Adrenal gland (tissue), 5 donors: ENCODE results near the gene DMXL1.

ENCODE experiments used
- POLR2A ChIP-seq, 2 donors: fragments of 450-650 bp; IDR thresholded peaks; one replicate each; pipeline ENCODE4 v1.6.1; 2017; ENCODE audit warnings: antibody characterized with exemption in 2 of 2, mild to moderate bottlenecking in 2 of 2, moderate library complexity in 1 of 2
- TF ChIP-seq, protein P1 (sequence below), 6 experiments: fragments of 450-650 bp in 4 of 6; fragments of 200-600 bp in 2 of 6; sonication (generic) in 1 of 6; IDR thresholded peaks; 1 replicate in 5 of 6; 2 replicates in 1 of 6; pipeline versions ENCODE4 v1.5.1 to v1.8.0; 2016 to 2021; ENCODE audit warnings: antibody characterized with exemption in 6 of 6, mild to moderate bottlenecking in 2 of 6, moderate library complexity in 1 of 6
- donor health status: DM: no; HTN: no; CAD: no.

DNA sequence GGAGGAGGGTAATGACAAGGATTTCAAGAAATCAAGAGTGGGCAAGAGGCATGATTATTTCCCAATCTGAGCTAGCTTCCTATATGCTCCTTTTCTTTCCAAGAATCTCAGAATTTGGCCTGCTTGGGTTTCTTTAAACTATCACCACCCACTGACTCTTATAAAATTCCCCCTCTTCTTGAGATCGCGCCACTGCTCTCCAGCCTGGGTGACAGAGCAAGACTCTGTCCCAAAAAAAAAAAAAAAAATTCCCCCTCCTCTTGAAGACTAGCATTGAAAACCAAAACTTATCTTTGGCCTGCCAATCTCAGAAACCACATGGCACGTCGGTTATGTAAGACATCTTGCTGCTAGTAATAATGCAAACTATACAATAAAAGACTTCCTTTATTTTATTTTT is 3.4 kb upstream of the DMXL1 start:
- TF ChIP-seq, protein P1, sequence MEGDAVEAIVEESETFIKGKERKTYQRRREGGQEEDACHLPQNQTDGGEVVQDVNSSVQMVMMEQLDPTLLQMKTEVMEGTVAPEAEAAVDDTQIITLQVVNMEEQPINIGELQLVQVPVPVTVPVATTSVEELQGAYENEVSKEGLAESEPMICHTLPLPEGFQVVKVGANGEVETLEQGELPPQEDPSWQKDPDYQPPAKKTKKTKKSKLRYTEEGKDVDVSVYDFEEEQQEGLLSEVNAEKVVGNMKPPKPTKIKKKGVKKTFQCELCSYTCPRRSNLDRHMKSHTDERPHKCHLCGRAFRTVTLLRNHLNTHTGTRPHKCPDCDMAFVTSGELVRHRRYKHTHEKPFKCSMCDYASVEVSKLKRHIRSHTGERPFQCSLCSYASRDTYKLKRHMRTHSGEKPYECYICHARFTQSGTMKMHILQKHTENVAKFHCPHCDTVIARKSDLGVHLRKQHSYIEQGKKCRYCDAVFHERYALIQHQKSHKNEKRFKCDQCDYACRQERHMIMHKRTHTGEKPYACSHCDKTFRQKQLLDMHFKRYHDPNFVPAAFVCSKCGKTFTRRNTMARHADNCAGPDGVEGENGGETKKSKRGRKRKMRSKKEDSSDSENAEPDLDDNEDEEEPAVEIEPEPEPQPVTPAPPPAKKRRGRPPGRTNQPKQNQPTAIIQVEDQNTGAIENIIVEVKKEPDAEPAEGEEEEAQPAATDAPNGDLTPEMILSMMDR (IDR thresholded peaks at IDR 0.05): no peak
- TF ChIP-seq POLR2A (IDR thresholded peaks at IDR 0.05): no peak
